ENCODE data around the gene ANTXR1.

DNA sequence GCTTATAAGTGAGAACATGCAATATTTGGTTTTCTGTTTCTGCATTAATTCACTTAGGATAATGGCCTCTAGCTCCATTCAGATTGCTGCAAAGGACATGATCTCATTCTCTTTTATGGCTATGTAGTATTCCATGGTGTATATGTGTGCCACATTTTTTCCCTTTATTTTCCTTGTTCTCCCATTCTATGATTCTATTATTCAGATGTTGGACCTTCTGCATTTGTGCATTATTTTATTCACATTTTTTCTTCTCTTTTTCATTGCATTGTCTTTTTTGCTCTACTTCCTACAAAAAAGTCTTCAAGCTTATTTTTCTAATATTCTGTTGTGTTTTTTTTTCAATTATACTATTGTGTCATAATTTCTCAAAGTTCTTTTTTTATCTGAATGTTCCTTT, 11.1 kb upstream of the ANTXR1 start:
- TF ChIP-seq CTCF (IDR thresholded peaks at IDR 0.05) (no peak), POLR2A (IDR thresholded peaks at IDR 0.05) (no peak)

Data from uterus (tissue), 2 donors.